NCI-H446 (cell line): ENCODE data around the gene GALNS.
"Not testable (repeated sequence)": the region's sequence is repeated elsewhere in the genome, so short reads cannot be mapped to it uniquely, and the experiment has no call there.

Experiments
- DNase-seq, 2 experiments: peaks; one replicate each; lab custom pipeline; 2025; lab: John Stamatoyannopoulos, UW

The GALNS gene

GRCh38 chr16:88804552-88805339 is 52.0 kb downstream of the GALNS start:
- no peak for DNase-seq

- no peak for DNase-seq
These were observed 52.6 kb downstream of the GALNS start for GRCh38 chr16:88804173-88804551.

- peak; percentile 29 to 83 for DNase-seq
These were observed 53.3 kb downstream of the GALNS start, which contains the start of gene CDT1 for GRCh38 chr16:88803264-88803987. TSS of gene CDT1 (plus strand) at chr16:88803789. CDS start at chr16:88803832, 43 bp downstream.

- DNase-seq, result no peak
These were observed 56.5 kb downstream of the GALNS start for GRCh38 chr16:88800277-88800592.

GRCh38 chr16:88799569-88800276 is 57.0 kb downstream of the GALNS start:
- DNase-seq, result no peak

GRCh38 chr16:88798772-88799455 is 57.8 kb downstream of the GALNS start:
- peak; percentile 35 to 78 for DNase-seq

- no peak for DNase-seq
These were observed 58.7 kb downstream of the GALNS start for GRCh38 chr16:88798073-88798472.

GRCh38 chr16:88796278-88796677 is 60.5 kb downstream of the GALNS start:
- DNase-seq, result no peak

GRCh38 chr16:88793251-88793954 is 63.3 kb downstream of the GALNS start:
- DNase-seq, result no peak

- DNase-seq, result no peak
These were observed 64.0 kb downstream of the GALNS start for GRCh38 chr16:88792668-88793250.

- no peak for DNase-seq
These were observed 64.6 kb downstream of the GALNS start for GRCh38 chr16:88792078-88792550.

- no peak for DNase-seq
These were observed 66.2 kb downstream of the GALNS start for GRCh38 chr16:88790312-88791211.

- no peak for DNase-seq
These were observed 67.2 kb downstream of the GALNS start for GRCh38 chr16:88789594-88789993.

GRCh38 chr16:88788749-88789148 is 68.0 kb downstream of the GALNS start:
- not testable (repeated sequence) for DNase-seq

- no peak for DNase-seq
These were observed 69.0 kb downstream of the GALNS start for GRCh38 chr16:88787579-88788314.

- DNase-seq, result no peak
These were observed 71.4 kb downstream of the GALNS start, which contains the start of gene PIEZO1 for GRCh38 chr16:88785106-88785924. TSS of gene PIEZO1 (minus strand) at chr16:88785220. CDS start at chr16:88784964, 256 bp downstream.

GRCh38 chr16:88784856-88785105 is 72.0 kb downstream of the GALNS start:
- no peak for DNase-seq

- DNase-seq, result no peak
These were observed 72.5 kb downstream of the GALNS start for GRCh38 chr16:88784074-88784855.
